NCI-H774 (cell line): ENCODE results near the gene ASAP3.

Experiments
- DNase-seq: peaks from one replicate; lab custom pipeline; 2025; lab: John Stamatoyannopoulos, UW

The ASAP3 gene

GRCh38 chr1:23483321-23484252 lies at the start of gene ASAP3:
TSS of gene ASAP3 (minus strand) at chr1:23484179. CDS start at chr1:23484133, 46 bp downstream.
- no peak for DNase-seq

GRCh38 chr1:23533246-23534023 lies 49.5 kb upstream of the ASAP3 start:
- no peak for DNase-seq

- no peak for DNase-seq
Observed at GRCh38 chr1:23531562-23532094, 47.6 kb upstream of the ASAP3 start.

- DNase-seq: peak; percentile 71
Observed at GRCh38 chr1:23530747-23531561, 47.0 kb upstream of the ASAP3 start, which contains the start of gene E2F2. TSS of gene E2F2 (minus strand) at chr1:23531233. CDS start at chr1:23530793, 440 bp downstream.

- no peak for DNase-seq
Observed at GRCh38 chr1:23530087-23530746, 46.2 kb upstream of the ASAP3 start.

GRCh38 chr1:23529146-23530086 lies 45.4 kb upstream of the ASAP3 start:
- no peak for DNase-seq

GRCh38 chr1:23528250-23528978 lies 44.4 kb upstream of the ASAP3 start:
- peak; percentile 21 for DNase-seq

- no peak for DNase-seq
Observed at GRCh38 chr1:23527900-23528249, 43.9 kb upstream of the ASAP3 start.

GRCh38 chr1:23527366-23527765 lies 43.4 kb upstream of the ASAP3 start:
- no peak for DNase-seq

- DNase-seq: no peak
Observed at GRCh38 chr1:23526329-23527041, 42.5 kb upstream of the ASAP3 start.

GRCh38 chr1:23525558-23526250 lies 41.7 kb upstream of the ASAP3 start:
- DNase-seq: no peak

GRCh38 chr1:23524716-23525401 lies 40.9 kb upstream of the ASAP3 start:
- DNase-seq: no peak

GRCh38 chr1:23524163-23524562 lies 40.2 kb upstream of the ASAP3 start:
- DNase-seq: no peak

GRCh38 chr1:23522244-23522982 lies 38.4 kb upstream of the ASAP3 start:
- DNase-seq: no peak

GRCh38 chr1:23521588-23521987 lies 37.6 kb upstream of the ASAP3 start:
- no peak for DNase-seq

GRCh38 chr1:23517581-23517980 lies 33.6 kb upstream of the ASAP3 start:
- no peak for DNase-seq

- DNase-seq: no peak
Observed at GRCh38 chr1:23515905-23516304, 31.9 kb upstream of the ASAP3 start.
